ENCODE results near the gene ZNF79.
A peak's percentile ranks its signal among the peaks of the same experiment; 100 is the strongest.

Gene ZNF79

GRCh38 chr9:127423934-127424675, at the start of gene ZNF79:
TSS of gene ZNF79 (plus strand) at chr9:127424382. CDS start at chr9:127424788, 406 bp downstream.
- peak; percentile 79 for DNase-seq

GRCh38 chr9:127380479-127380878, 43.7 kb upstream of the ZNF79 start:
- no peak for DNase-seq

GRCh38 chr9:127382541-127382940, 41.6 kb upstream of the ZNF79 start:
- DNase-seq = no peak

- no peak for DNase-seq
These were observed 40.0 kb upstream of the ZNF79 start for GRCh38 chr9:127384016-127384730.

GRCh38 chr9:127384901-127385300, 39.3 kb upstream of the ZNF79 start:
- DNase-seq = no peak

- no peak for DNase-seq
These were observed 37.9 kb upstream of the ZNF79 start for GRCh38 chr9:127386249-127386648.

- no peak for DNase-seq
These were observed 37.2 kb upstream of the ZNF79 start for GRCh38 chr9:127386981-127387380.

GRCh38 chr9:127388037-127388855, 35.9 kb upstream of the ZNF79 start:
- no peak for DNase-seq

GRCh38 chr9:127388856-127389238, 35.3 kb upstream of the ZNF79 start:
- DNase-seq = no peak

GRCh38 chr9:127389381-127390247, 34.6 kb upstream of the ZNF79 start:
- DNase-seq = no peak

- no peak for DNase-seq
These were observed 34.0 kb upstream of the ZNF79 start for GRCh38 chr9:127390248-127390545.

GRCh38 chr9:127390563-127390962, 33.6 kb upstream of the ZNF79 start:
- DNase-seq = no peak

GRCh38 chr9:127392166-127392565, 32.0 kb upstream of the ZNF79 start:
- no peak for DNase-seq

- no peak for DNase-seq
These were observed 31.2 kb upstream of the ZNF79 start for GRCh38 chr9:127392976-127393375.

- DNase-seq = no peak
These were observed 30.5 kb upstream of the ZNF79 start for GRCh38 chr9:127393645-127394044.

GRCh38 chr9:127395497-127396252, 28.5 kb upstream of the ZNF79 start:
- no peak for DNase-seq

GRCh38 chr9:127396253-127396807, 27.9 kb upstream of the ZNF79 start:
- no peak for DNase-seq

- DNase-seq = peak; percentile 98
These were observed 27.2 kb upstream of the ZNF79 start, which contains the start of gene SLC2A8 for GRCh38 chr9:127396808-127397645. TSS of gene SLC2A8 (plus strand) at chr9:127397169. CDS start at chr9:127397231, 62 bp downstream.

- no peak for DNase-seq
These were observed 26.4 kb upstream of the ZNF79 start for GRCh38 chr9:127397646-127398274.

GRCh38 chr9:127398275-127398647, 25.9 kb upstream of the ZNF79 start:
- DNase-seq = no peak

All from NCI-H2029 treated with DMSO at 0.1 percent for 48 hours (cell line).